HFFc6 (cell line): Measurements from ENCODE around the gene KRTAP10-11. TPM values are rescaled to one million over a fixed set of nuclear protein-coding genes. Genes with fewer than 3 reads are reported as not detected.
"Not testable (repeated sequence)": the region's sequence is repeated elsewhere in the genome, so short reads cannot be mapped to it uniquely, and the experiment has no call there.

Source experiments
- DNase-seq: peaks from one replicate; pipeline ENCODE4 v3.0.0-alpha.2; 2018
- H3K27ac Mint-ChIP-seq: 2 replicates; pipeline ENCODE4 v1.8.0; 2020; ENCODE audit warnings: mild to moderate bottlenecking, mixed read lengths
- H3K27me3 Mint-ChIP-seq: 2 replicates; pipeline ENCODE4 v1.8.0; 2021; ENCODE audit warnings: mild to moderate bottlenecking, moderate library complexity, mixed read lengths; ENCODE audit not compliant: insufficient read depth
- H3K36me3 Mint-ChIP-seq: 2 replicates; pipeline ENCODE4 v1.8.0; 2021; ENCODE audit warnings: low read depth, mixed read lengths
- H3K4me1 Mint-ChIP-seq: 2 replicates; pipeline ENCODE4 v1.8.0; 2020; ENCODE audit warnings: low read depth, mixed read lengths
- H3K4me3 Mint-ChIP-seq: 2 replicates; pipeline ENCODE4 v1.8.0; 2020; ENCODE audit warnings: mild to moderate bottlenecking, moderate library complexity, mixed read lengths
- H3K9me3 Mint-ChIP-seq: 2 replicates; pipeline ENCODE4 v1.8.0; 2020; ENCODE audit warnings: mild to moderate bottlenecking, mixed read lengths
- CTCF ChIP-seq: fragments of 200-600 bp; sonication (generic); IDR thresholded peaks from 2 replicates; pipeline ENCODE4 v1.5.0; 2021; ENCODE audit warnings: antibody characterized with exemption, mild to moderate bottlenecking
- total RNA-seq, 6 experiments: library from RNA; stranded (reverse); fragmentation: NEBNext Ultra II Directional; extraction: Animal tissue kit (Norgen Biotek cat#: 25700); gene quantifications; 2 replicates in 1 of 6; 3 replicates in 5 of 6; pipeline ENCODE4 v1.2.3, GENCODE V29; 2021

The KRTAP10-11 gene
- total RNA-seq, 6 experiments from 2014 or later, result not detected

DNA sequence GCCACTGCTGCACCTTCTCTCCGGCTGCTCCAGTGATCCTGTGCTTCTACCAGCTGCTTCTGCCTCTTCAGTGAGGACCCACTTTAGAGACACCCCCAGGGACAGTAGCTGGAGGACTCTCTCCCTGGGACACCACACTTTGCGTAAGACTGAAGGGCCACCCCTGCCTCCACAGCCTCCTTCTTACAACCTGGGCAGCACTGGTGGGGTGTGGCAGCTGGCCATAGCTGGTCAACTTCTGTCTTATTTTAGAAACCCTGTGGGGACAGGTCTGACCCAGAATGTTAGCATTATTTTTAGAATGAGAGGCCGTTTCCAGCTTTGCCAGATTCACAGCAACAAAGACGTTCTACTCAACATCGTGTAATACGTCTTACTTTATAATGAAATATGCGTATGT lies 20.5 kb upstream of the KRTAP10-11 start:
- TF ChIP-seq CTCF, result no peak
- Mint-ChIP-seq H3K4me1 (no peaks in the 10 kb centered on the region), H3K27ac (no peak overlapping the region), H3K27me3 (peaks cover 3% of the 10 kb centered on the region), H3K9me3 (peaks cover 54% of the 10 kb centered on the region), H3K4me3 (no peak overlapping the region), H3K36me3 (peaks cover 9% of the 10 kb centered on the region; the same call in 1 of the 2 replicates)
- no peak for DNase-seq

DNA sequence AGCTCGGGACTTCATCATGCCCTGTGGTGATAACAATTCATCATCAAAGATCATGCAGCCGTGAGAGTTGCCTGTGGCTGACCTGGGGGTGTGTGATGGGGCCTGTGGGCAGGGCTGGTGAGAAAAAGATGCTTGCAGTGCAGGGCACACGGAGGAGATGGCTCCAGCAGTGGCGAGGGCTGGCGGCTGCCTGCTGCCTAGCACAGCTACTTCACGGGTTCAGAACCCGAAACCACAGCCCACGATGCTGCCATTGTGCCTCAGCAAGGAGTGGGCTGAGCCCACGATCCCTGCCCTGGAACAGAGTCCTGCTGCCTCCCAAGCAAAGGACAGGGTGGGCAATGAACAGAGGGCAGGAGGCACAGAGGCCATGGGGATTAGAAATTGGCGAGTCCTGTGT lies 20.0 kb upstream of the KRTAP10-11 start:
- Mint-ChIP-seq H3K27me3 (peaks cover 3% of the 10 kb centered on the region), H3K4me3 (no peak overlapping the region), H3K4me1 (no peaks in the 10 kb centered on the region), H3K36me3 (peaks cover 14% of the 10 kb centered on the region; the same call in 1 of the 2 replicates), H3K9me3 (peaks cover 56% of the 10 kb centered on the region), H3K27ac (no peak overlapping the region)
- no peak for TF ChIP-seq CTCF
- no peak for DNase-seq

DNA sequence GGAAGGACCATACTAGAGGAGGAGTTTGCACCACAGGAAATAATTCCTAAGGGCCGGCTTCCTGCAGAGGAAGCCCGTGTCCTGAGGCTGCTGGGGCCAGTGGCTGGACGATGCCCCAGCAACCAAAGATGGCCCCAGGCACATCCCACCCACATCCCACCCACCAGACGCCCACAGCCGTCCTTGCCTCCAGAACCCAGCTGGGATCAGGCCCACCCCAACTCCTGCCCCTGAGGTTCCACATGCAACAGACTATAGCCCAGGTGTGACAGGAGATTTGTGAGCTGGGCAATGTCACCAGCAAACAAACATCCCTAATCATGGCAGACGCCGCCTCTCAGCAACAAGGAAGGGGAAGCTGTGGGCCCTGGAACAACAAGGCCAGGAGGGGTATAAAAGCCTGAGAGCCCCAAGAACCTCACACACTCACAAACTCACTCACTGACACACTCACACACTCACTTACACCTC lies 19.5 kb upstream of the KRTAP10-11 start, which contains the start of gene KRTAP10-9:
Gene KRTAP10-9 (plus strand): TSS at position 421 of the 471 bp plus-strand sequence. CDS start 79 bp downstream, outside the sequence.
- H3K4me3 Mint-ChIP-seq, result no peak within 1 kb of the TSS
- peaks cover 3% of the 10 kb centered on the region for H3K27me3 Mint-ChIP-seq
- peaks cover 15% of the 10 kb centered on the region; the same call in 1 of the 2 replicates for H3K36me3 Mint-ChIP-seq
- no peak for DNase-seq
- peaks cover 61% of the 10 kb centered on the region for H3K9me3 Mint-ChIP-seq
- H3K4me1 Mint-ChIP-seq, result no peaks in the 10 kb centered on the region
- no peak for TF ChIP-seq CTCF
- H3K27ac Mint-ChIP-seq, result no peak within 1 kb of the TSS

- H3K27ac Mint-ChIP-seq, H3K4me3 Mint-ChIP-seq, H3K27me3 Mint-ChIP-seq, H3K4me1 Mint-ChIP-seq, DNase-seq: not testable (repeated sequence)
- peaks cover 20% of the 10 kb centered on the region; the same call in 1 of the 2 replicates for H3K36me3 Mint-ChIP-seq
- peaks cover 67% of the 10 kb centered on the region for H3K9me3 Mint-ChIP-seq
Measured at GRCh38 chr21:44627181-44627822, 18.9 kb upstream of the KRTAP10-11 start.

GRCh38 chr21:44627831-44628233 lies 18.4 kb upstream of the KRTAP10-11 start:
- Mint-ChIP-seq H3K9me3 (peaks cover 69% of the 10 kb centered on the region), H3K36me3 (peaks cover 20% of the 10 kb centered on the region; the same call in 1 of the 2 replicates)
- H3K27me3 Mint-ChIP-seq, DNase-seq, H3K4me3 Mint-ChIP-seq, H3K4me1 Mint-ChIP-seq, H3K27ac Mint-ChIP-seq: not testable (repeated sequence)

DNA sequence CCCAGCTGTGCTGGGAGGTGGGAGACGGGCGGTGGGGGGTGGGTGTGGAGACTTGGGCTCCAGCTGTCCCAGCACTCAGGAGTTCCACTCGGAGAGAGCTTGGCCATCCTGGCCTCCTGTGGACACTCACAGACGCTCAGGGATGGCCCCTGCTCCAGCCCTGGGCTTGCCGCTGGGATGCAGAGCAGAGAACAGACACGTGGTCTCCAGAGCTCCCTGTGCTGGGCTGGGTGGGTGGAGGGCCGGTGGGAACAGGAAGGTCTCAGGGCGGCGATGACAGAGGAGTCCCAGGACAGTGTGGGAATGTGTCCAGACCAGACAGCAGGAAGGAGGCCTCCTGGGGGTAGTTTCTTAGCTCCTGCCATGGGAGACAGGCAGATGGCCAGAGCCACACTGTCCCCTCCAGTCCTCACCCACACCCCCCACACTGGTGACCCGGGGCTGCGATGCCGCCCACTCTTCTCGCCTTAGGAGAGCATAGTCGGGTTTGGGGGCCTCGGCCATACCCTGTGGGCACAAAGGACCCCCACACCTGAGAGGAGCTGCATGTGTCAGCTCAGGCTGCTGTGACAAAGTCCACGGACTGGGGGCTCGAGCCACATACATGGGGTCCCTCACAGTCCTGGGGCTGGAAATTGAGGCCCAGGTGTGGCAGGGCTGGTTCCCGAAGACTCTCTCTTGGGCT lies 17.4 kb upstream of the KRTAP10-11 start:
- Mint-ChIP-seq H3K36me3 (peaks cover 14% of the 10 kb centered on the region; the same call in 1 of the 2 replicates), H3K9me3 (peaks cover 58% of the 10 kb centered on the region), H3K4me1 (no peaks in the 10 kb centered on the region), H3K27me3 (peaks cover 3% of the 10 kb centered on the region), H3K27ac (no peak overlapping the region), H3K4me3 (no peak overlapping the region)
- no peak for TF ChIP-seq CTCF
- no peak for DNase-seq
